Nephron (organoid): Measurements from ENCODE around the gene NTRK2.
A peak's percentile ranks its signal among the peaks of the same experiment; 100 is the strongest.

Experiments
- H3K27ac Mint-ChIP-seq, 3 experiments: 2 replicates each; pipeline ENCODE4 v1.8.0; 2020; ENCODE audit warnings: mixed read lengths in 3 of 3, mild to moderate bottlenecking in 2 of 3, moderate library complexity in 1 of 3
- H3K27me3 Mint-ChIP-seq: 2 replicates; pipeline ENCODE4 v1.8.0; 2021; ENCODE audit warnings: low read depth, mild to moderate bottlenecking, moderate library complexity, mixed read lengths
- H3K36me3 Mint-ChIP-seq: 2 replicates; pipeline ENCODE4 v1.8.0; 2020; ENCODE audit warnings: low read depth, mixed read lengths
- H3K4me1 Mint-ChIP-seq: 2 replicates; pipeline ENCODE4 v1.8.0; 2020; ENCODE audit warnings: mixed read lengths
- H3K4me3 Mint-ChIP-seq, 3 experiments: 2 replicates each; pipeline ENCODE4 v1.8.0; 2020; ENCODE audit warnings: mild to moderate bottlenecking in 3 of 3, mixed read lengths in 3 of 3, moderate library complexity in 2 of 3
- H3K9me3 Mint-ChIP-seq: 2 replicates; pipeline ENCODE4 v1.8.0; 2020; ENCODE audit warnings: mixed read lengths
- TF ChIP-seq, protein P1 (sequence below), 3 experiments: fragments of 200-600 bp; sonication (generic); IDR thresholded peaks; one replicate each; pipeline ENCODE4 v1.5.0; 2021; ENCODE audit warnings: antibody characterized with exemption in 3 of 3; ENCODE audit not compliant: unreplicated experiment in 3 of 3

The NTRK2 gene

DNA sequence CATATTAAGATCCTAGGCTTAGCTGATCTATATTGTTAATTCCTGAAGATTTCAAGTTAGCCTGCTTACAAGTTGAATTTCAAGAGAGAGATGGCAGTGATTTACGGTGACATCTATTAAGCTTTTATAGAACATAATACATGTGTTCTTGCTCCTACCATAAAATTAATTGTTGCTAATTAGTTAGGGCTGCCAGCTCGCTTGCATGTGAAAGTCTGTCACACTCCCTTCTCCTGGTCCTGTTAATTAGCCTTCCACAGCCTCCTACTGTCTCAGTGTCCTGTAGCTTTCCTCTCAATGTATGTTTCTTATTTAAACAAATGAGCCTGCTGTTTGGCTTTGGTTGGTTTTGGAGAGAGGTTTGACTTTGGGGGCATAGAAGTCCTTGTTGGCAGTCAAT is 247.2 kb downstream of the NTRK2 start:
- no peak overlapping the region for H3K4me3 Mint-ChIP-seq
- peak overlapping the region in 1 of 3 experiments; percentile 53 for H3K27ac Mint-ChIP-seq
- TF ChIP-seq, protein P1, sequence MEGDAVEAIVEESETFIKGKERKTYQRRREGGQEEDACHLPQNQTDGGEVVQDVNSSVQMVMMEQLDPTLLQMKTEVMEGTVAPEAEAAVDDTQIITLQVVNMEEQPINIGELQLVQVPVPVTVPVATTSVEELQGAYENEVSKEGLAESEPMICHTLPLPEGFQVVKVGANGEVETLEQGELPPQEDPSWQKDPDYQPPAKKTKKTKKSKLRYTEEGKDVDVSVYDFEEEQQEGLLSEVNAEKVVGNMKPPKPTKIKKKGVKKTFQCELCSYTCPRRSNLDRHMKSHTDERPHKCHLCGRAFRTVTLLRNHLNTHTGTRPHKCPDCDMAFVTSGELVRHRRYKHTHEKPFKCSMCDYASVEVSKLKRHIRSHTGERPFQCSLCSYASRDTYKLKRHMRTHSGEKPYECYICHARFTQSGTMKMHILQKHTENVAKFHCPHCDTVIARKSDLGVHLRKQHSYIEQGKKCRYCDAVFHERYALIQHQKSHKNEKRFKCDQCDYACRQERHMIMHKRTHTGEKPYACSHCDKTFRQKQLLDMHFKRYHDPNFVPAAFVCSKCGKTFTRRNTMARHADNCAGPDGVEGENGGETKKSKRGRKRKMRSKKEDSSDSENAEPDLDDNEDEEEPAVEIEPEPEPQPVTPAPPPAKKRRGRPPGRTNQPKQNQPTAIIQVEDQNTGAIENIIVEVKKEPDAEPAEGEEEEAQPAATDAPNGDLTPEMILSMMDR (IDR thresholded peaks at IDR 0.05; ENCODE audit: unreplicated experiment in 3 of 3), result no peak
- H3K4me1 Mint-ChIP-seq, result no peaks in the 10 kb centered on the region
- H3K36me3 Mint-ChIP-seq, result no peaks in the 10 kb centered on the region
- H3K9me3 Mint-ChIP-seq, result peaks cover 6% of the 10 kb centered on the region
- no peaks in the 10 kb centered on the region for H3K27me3 Mint-ChIP-seq

DNA sequence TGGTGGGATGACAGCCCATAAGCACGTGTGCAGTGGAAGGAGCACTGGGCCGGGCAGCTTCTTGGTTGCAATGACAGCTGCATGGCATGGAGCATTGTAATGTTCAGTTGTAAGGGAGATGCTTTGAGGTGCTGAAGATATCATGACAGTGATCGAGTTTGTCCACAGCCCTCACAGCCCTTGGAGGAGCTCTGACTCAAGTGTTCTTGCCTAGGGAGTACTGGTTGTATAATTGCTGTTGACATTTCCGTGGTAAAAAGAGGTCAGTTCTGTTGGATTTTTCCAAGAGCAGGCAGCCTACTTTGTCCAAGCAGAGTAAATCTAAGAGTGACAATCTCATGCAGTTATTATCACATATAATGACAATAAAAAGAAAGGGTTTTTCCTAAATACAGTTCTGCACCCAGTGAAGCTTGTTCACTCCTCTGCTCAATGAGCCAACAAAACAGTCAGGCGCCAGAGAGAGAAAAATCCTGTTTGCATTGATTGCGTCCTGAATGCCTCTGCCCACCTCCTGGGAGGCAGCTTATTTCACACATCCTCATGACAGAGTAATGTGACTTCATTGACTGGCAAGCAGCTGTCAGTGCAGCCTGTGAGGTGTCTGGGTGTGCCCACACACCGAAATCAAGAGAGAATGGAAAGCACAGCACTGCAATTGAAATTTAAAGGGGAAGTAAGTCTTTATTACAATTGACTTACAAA is 248.0 kb downstream of the NTRK2 start:
- no peaks in the 10 kb centered on the region for H3K27me3 Mint-ChIP-seq
- TF ChIP-seq, protein P1 (IDR thresholded peaks at IDR 0.05; ENCODE audit: unreplicated experiment in 3 of 3), result no peak
- H3K27ac Mint-ChIP-seq, result no peak overlapping the region
- H3K36me3 Mint-ChIP-seq, result no peaks in the 10 kb centered on the region
- no peaks in the 10 kb centered on the region for H3K4me1 Mint-ChIP-seq
- H3K4me3 Mint-ChIP-seq, result no peak overlapping the region
- H3K9me3 Mint-ChIP-seq, result peaks cover 2% of the 10 kb centered on the region

DNA sequence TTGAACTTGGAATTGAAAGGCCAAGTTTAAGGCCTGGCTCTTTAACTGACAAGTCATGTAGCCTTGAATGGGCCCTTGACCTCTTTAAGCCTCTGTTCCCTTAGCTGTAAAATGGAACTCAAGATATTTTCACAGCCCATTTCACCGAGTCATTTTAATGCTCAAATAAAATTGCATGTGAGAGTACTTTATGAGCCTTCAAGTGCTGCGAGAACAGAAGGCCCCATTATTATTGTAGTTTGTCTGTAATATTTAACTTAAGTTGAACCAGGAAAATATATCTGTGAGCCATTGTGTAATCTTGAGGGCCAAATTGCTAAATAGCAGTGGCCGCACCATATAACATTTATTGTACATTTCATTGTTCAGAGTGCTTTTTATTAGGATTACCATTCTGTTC is 249.9 kb downstream of the NTRK2 start:
- Mint-ChIP-seq H3K27ac (no peak overlapping the region), H3K36me3 (no peaks in the 10 kb centered on the region), H3K9me3 (no peaks in the 10 kb centered on the region), H3K4me3 (no peak overlapping the region), H3K4me1 (no peaks in the 10 kb centered on the region), H3K27me3 (no peaks in the 10 kb centered on the region)
- TF ChIP-seq, protein P1 (IDR thresholded peaks at IDR 0.05; ENCODE audit: unreplicated experiment in 3 of 3), result no peak

DNA sequence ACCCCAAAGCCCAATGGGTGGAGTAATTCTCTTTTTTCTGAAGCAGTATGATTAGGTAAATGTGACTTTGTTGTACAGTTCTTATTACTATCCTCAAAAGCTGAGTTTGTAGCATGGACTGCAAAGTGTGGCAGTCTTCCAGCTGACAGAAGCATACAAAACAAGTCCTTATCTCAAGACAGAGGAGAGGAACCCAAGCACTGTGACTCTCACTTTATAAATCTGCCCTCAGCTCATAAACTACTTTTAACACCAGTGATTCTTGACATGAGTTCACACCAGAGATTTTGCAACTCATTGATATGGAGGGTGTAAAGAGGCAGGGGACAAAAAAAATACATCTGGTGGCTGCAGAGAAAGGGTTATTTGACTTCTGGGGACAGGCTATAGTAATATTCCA is 251.6 kb downstream of the NTRK2 start:
- H3K27me3 Mint-ChIP-seq, result peaks cover 11% of the 10 kb centered on the region

DNA sequence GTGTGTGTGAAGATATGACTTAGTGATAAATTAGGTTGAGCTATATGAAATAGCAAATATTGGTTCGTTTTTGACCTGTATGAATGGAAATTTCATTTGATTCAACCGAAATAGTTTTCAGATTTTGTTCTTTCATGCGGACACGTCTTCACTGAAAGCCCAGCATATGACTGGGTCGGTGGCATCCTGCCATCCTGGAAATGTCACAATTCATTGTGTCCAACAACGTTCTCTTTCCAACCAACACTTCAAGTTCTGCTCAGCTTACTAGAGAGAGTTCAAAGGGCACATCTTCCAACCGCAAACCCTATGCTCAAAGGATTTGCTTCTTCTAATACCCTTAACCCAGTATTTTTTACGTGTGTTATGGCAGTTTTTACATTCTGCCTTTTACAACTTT is 252.5 kb downstream of the NTRK2 start:
- Mint-ChIP-seq H3K36me3 (no peaks in the 10 kb centered on the region), H3K27me3 (peaks cover 11% of the 10 kb centered on the region), H3K4me3 (no peak overlapping the region), H3K9me3 (no peaks in the 10 kb centered on the region), H3K27ac (no peak overlapping the region), H3K4me1 (no peaks in the 10 kb centered on the region)
- TF ChIP-seq, protein P1 (IDR thresholded peaks at IDR 0.05; ENCODE audit: unreplicated experiment in 3 of 3), result no peak

More for the DNA sequence above, 251.6 kb downstream of the NTRK2 start:
- H3K27ac Mint-ChIP-seq, result no peak overlapping the region
- no peaks in the 10 kb centered on the region for H3K9me3 Mint-ChIP-seq
- TF ChIP-seq, protein P1 (IDR thresholded peaks at IDR 0.05; ENCODE audit: unreplicated experiment in 3 of 3), result no peak
- H3K4me3 Mint-ChIP-seq, result no peak overlapping the region
- H3K4me1 Mint-ChIP-seq, result no peaks in the 10 kb centered on the region
- H3K36me3 Mint-ChIP-seq, result no peaks in the 10 kb centered on the region

DNA sequence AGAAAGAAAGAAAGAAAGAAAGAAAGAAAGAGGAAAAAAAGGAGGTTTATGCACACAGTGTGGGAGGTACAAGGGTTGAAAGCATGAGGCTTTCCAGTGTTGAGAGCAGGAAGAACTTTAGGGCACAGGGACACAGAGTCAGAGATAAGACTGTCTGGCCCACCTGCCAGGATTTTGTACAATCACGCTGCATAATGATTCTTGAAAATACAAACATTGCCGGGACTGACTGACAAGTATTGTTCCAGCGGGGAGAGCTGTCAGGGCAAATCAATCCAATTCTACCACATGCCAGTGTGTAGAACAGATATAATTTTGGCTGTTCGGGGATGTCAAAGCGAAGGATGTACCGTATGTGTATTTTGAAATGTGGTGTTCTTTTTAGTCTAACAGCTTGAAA is 254.7 kb downstream of the NTRK2 start:
- peaks cover 11% of the 10 kb centered on the region for H3K27me3 Mint-ChIP-seq
- TF ChIP-seq, protein P1 (IDR thresholded peaks at IDR 0.05; ENCODE audit: unreplicated experiment in 3 of 3), result no peak
- H3K9me3 Mint-ChIP-seq, result no peaks in the 10 kb centered on the region
- H3K4me3 Mint-ChIP-seq, result no peak overlapping the region
- peaks cover 4% of the 10 kb centered on the region for H3K4me1 Mint-ChIP-seq
- H3K36me3 Mint-ChIP-seq, result no peaks in the 10 kb centered on the region
- H3K27ac Mint-ChIP-seq, result peak overlapping the region in 1 of 3 experiments; percentile 71
